Peyer's patch (tissue), 4 donors: ENCODE results near the gene TMCO4. TPM values are rescaled to one million over a fixed set of nuclear protein-coding genes. Genes with fewer than 3 reads are reported as not detected.

Source experiments
- DNase-seq, 3 donors: peaks; one replicate each; pipeline ENCODE4 v3.0.0-alpha.2; 2017 to 2019
- H3K27ac ChIP-seq, 4 donors: fragments of 200-600 bp; sonication (generic); one replicate each; pipeline ENCODE4 v1.5.1; 2016 to 2019
- H3K27me3 ChIP-seq, 2 donors: fragments of 200-600 bp; sonication (generic); one replicate each; pipeline ENCODE4 v1.5.1; 2019
- H3K36me3 ChIP-seq, 3 donors: fragments of 200-600 bp; sonication (generic); one replicate each; pipeline ENCODE4 v1.5.1; 2016 to 2019
- H3K4me1 ChIP-seq, 4 donors: fragments of 200-600 bp; sonication (generic); one replicate each; pipeline ENCODE4 v1.5.1; 2016 to 2019
- H3K4me3 ChIP-seq, 4 donors: fragments of 200-600 bp; sonication (generic); 1 replicate in 3 of 4; 2 replicates in 1 of 4; pipeline ENCODE4 v1.5.1; 2016 to 2019; ENCODE audit warnings: mild to moderate bottlenecking in 1 of 4
- H3K9me3 ChIP-seq, 4 donors: fragments of 200-600 bp; sonication (generic); one replicate each; pipeline ENCODE4 v1.5.1; 2016 to 2019; ENCODE audit warnings: mild to moderate bottlenecking in 1 of 4
- CTCF ChIP-seq, 6 experiments: fragments of 450-650 bp in 4 of 6; fragments of 200-600 bp in 2 of 6; sonication (generic) in 1 of 6; IDR thresholded peaks; one replicate each; pipeline ENCODE4 v1.5.1; 2017 to 2019; ENCODE audit warnings: antibody characterized with exemption in 6 of 6, mild to moderate bottlenecking in 3 of 6, moderate library complexity in 1 of 6
- POLR2A ChIP-seq, 2 donors: fragments of 450-650 bp; IDR thresholded peaks; one replicate each; pipeline ENCODE4 v1.5.1; 2017; ENCODE audit warnings: antibody characterized with exemption in 2 of 2, mild to moderate bottlenecking in 2 of 2, moderate library complexity in 2 of 2
- total RNA-seq, 4 donors: library from RNA; depleted of rRNA; stranded (reverse); fragments of >200 nt; gene quantifications; one replicate each; pipeline ENCODE4 v1.1.0, GENCODE V29; 2016

TMCO4 gene
- total RNA-seq, 4 donors from 2014 or later = 13.5 to 40.4 (median 26.1) TPM

- no peak overlapping the region for H3K4me3 ChIP-seq
- peaks cover 0 to 3% (median 0%) of the 10 kb centered on the region in 4 donors for H3K9me3 ChIP-seq
- H3K27me3 ChIP-seq = no peaks in the 10 kb centered on the region
- no peak for TF ChIP-seq POLR2A (IDR thresholded peaks at IDR 0.05)
- TF ChIP-seq CTCF (IDR thresholded peaks at IDR 0.05) = no peak
- H3K27ac ChIP-seq = no peak overlapping the region
- no peaks in the 10 kb centered on the region for H3K4me1 ChIP-seq
- H3K36me3 ChIP-seq = peaks cover 0 to 19% (median 0%) of the 10 kb centered on the region in 3 donors
- no peak for DNase-seq
Observed at GRCh38 chr1:19725606-19726005, 74.1 kb downstream of the TMCO4 start.

GRCh38 chr1:19723874-19724273 is 75.8 kb downstream of the TMCO4 start:
- TF ChIP-seq POLR2A (IDR thresholded peaks at IDR 0.05) (no peak), CTCF (IDR thresholded peaks at IDR 0.05) (no peak)
- H3K36me3 ChIP-seq = peaks cover 0 to 19% (median 0%) of the 10 kb centered on the region in 3 donors

GRCh38 chr1:19720973-19721372 is 78.7 kb downstream of the TMCO4 start:
- H3K27ac ChIP-seq = no peak overlapping the region
- H3K36me3 ChIP-seq = peaks cover 0 to 13% (median 0%) of the 10 kb centered on the region in 3 donors
- H3K27me3 ChIP-seq = no peaks in the 10 kb centered on the region
- H3K4me3 ChIP-seq = no peak overlapping the region
- no peaks in the 10 kb centered on the region for H3K4me1 ChIP-seq
- no peak for TF ChIP-seq CTCF (IDR thresholded peaks at IDR 0.05)
- no peaks in the 10 kb centered on the region for H3K9me3 ChIP-seq
- DNase-seq = no peak

More at GRCh38 chr1:19723874-19724273, 75.8 kb downstream of the TMCO4 start:
- Histone ChIP-seq H3K27me3 (no peaks in the 10 kb centered on the region), H3K4me1 (no peaks in the 10 kb centered on the region), H3K4me3 (no peak overlapping the region), H3K27ac (no peak overlapping the region), H3K9me3 (no peaks in the 10 kb centered on the region)
- DNase-seq = no peak

GRCh38 chr1:19720174-19720573 is 79.5 kb downstream of the TMCO4 start:
- no peak for DNase-seq
- Histone ChIP-seq H3K4me1 (no peaks in the 10 kb centered on the region), H3K9me3 (no peaks in the 10 kb centered on the region), H3K36me3 (peaks cover 0 to 6% (median 0%) of the 10 kb centered on the region in 3 donors), H3K4me3 (no peak overlapping the region), H3K27ac (no peak overlapping the region), H3K27me3 (no peaks in the 10 kb centered on the region)
- TF ChIP-seq POLR2A (IDR thresholded peaks at IDR 0.05) = no peak
- TF ChIP-seq CTCF (IDR thresholded peaks at IDR 0.05) = no peak

GRCh38 chr1:19717467-19717866 is 82.2 kb downstream of the TMCO4 start:
- no peak overlapping the region for H3K4me3 ChIP-seq
- H3K36me3 ChIP-seq = peaks cover 0 to 4% (median 0%) of the 10 kb centered on the region in 3 donors
- H3K27me3 ChIP-seq = no peaks in the 10 kb centered on the region
- H3K9me3 ChIP-seq = no peaks in the 10 kb centered on the region
- H3K27ac ChIP-seq = no peak overlapping the region
- no peak for DNase-seq
- no peak for TF ChIP-seq POLR2A (IDR thresholded peaks at IDR 0.05)
- no peak for TF ChIP-seq CTCF (IDR thresholded peaks at IDR 0.05)
- H3K4me1 ChIP-seq = no peaks in the 10 kb centered on the region
